GM23248 (cell line): ENCODE data around the gene SLC44A4.

Experiments
- EZH2 ChIP-seq: fragments of 200-600 bp; sonication (generic); IDR thresholded peaks from 2 replicates; pipeline ENCODE4 v1.6.1; 2018; ENCODE audit warnings: antibody characterized with exemption, mild to moderate bottlenecking; ENCODE audit not compliant: insufficient read depth, poor library complexity, severe bottlenecking
- EZH2phosphoT487 ChIP-seq: fragments of 200-600 bp; sonication (generic); IDR thresholded peaks from 2 replicates; pipeline ENCODE4 v1.6.1; 2018; ENCODE audit warnings: antibody characterized with exemption, moderate library complexity, mild to moderate bottlenecking, low read depth; ENCODE audit not compliant: insufficient read depth

GRCh38 chr6:31874084-31874670, 4.6 kb downstream of the SLC44A4 start:
- no peak for TF ChIP-seq EZH2
- no peak for TF ChIP-seq EZH2phosphoT487
